ENCODE measurements around the gene CHGA. TPM values are rescaled to one million over a fixed set of nuclear protein-coding genes. Genes with fewer than 3 reads are reported as not detected.

The CHGA gene
- total RNA-seq, 1 experiment from 2014 or later, result 8.5 TPM

GRCh38 chr14:92938890-92939671 is 16.1 kb downstream of the CHGA start:
- H3K4me3 Mint-ChIP-seq, result no peak overlapping the region
- no peaks in the 10 kb centered on the region; the same call in 1 of the 2 replicates for H3K36me3 Mint-ChIP-seq
- ChIA-PET CTCF (interaction anchor here (1.6 to 2.1 kb wide), 2 partner anchors 13 to 58 kb away, joined by 5 read pairs; no protein-coding TSS in a partner anchor), POLR2A (no interaction called here)
- no peak overlapping the region for H3K27ac Mint-ChIP-seq
- TF ChIP-seq JAZF1 (CRISPR knock-in tag; IDR thresholded peaks at IDR 0.05) (no peak), ETV6 (CRISPR knock-in tag; IDR thresholded peaks at IDR 0.05) (no peak), ZNF281 (CRISPR knock-in tag; IDR thresholded peaks at IDR 0.05) (no peak), E2F1 (CRISPR knock-in tag; IDR thresholded peaks at IDR 0.05) (no peak)
- H3K4me1 Mint-ChIP-seq, result no peaks in the 10 kb centered on the region
- ATAC-seq, result no peak
- DNase-seq (ENCODE audit: low spot score), result no peak
- no peaks in the 10 kb centered on the region for H3K27me3 Mint-ChIP-seq (ENCODE audit: low read depth)
- H3K9me3 Mint-ChIP-seq, result no peaks in the 10 kb centered on the region

GRCh38 chr14:92939699-92940098 is 16.7 kb downstream of the CHGA start:
- Mint-ChIP-seq H3K4me1 (no peaks in the 10 kb centered on the region), H3K9me3 (no peaks in the 10 kb centered on the region), H3K27me3 (ENCODE audit: low read depth) (no peaks in the 10 kb centered on the region), H3K27ac (no peak overlapping the region), H3K36me3 (no peaks in the 10 kb centered on the region; the same call in 1 of the 2 replicates), H3K4me3 (no peak overlapping the region)
- no peak for DNase-seq (ENCODE audit: low spot score)
- POLR2A ChIA-PET, result no interaction called here
- TF ChIP-seq NR3C1 (CRISPR knock-in tag; conservative IDR thresholded peaks at IDR 0.05; ENCODE audit: low read depth), result no peak
- no peak for TF ChIP-seq TP53 (CRISPR knock-in tag; IDR thresholded peaks at IDR 0.05)
- no peak for TF ChIP-seq JUN (CRISPR knock-in tag; IDR thresholded peaks at IDR 0.05)
- no peak for TF ChIP-seq SOX15 (CRISPR knock-in tag; IDR thresholded peaks at IDR 0.05)
- no peak for TF ChIP-seq RORB (CRISPR knock-in tag; IDR thresholded peaks at IDR 0.05)
- no peak for TF ChIP-seq MLX (CRISPR knock-in tag; IDR thresholded peaks at IDR 0.05)
- TF ChIP-seq ATF3 (CRISPR knock-in tag; conservative IDR thresholded peaks at IDR 0.05), result no peak
- TF ChIP-seq SMAD3 (CRISPR knock-in tag; IDR thresholded peaks at IDR 0.05; ENCODE audit: borderline replicate concordance), result no peak
- no peak for TF ChIP-seq ZNF219 (CRISPR knock-in tag; IDR thresholded peaks at IDR 0.05; ENCODE audit: borderline replicate concordance)
- no peak for TF ChIP-seq ETV6 (CRISPR knock-in tag; IDR thresholded peaks at IDR 0.05)
- TF ChIP-seq ZNF317 (CRISPR knock-in tag; IDR thresholded peaks at IDR 0.05; ENCODE audit: borderline replicate concordance, low read depth), result no peak
- no peak for TF ChIP-seq IRF2 (CRISPR knock-in tag; IDR thresholded peaks at IDR 0.05; ENCODE audit: borderline replicate concordance, low read depth)
- TF ChIP-seq E2F5 (CRISPR knock-in tag; IDR thresholded peaks at IDR 0.05), result no peak
- no peak for TF ChIP-seq FOXJ3 (CRISPR knock-in tag; IDR thresholded peaks at IDR 0.05; ENCODE audit: borderline replicate concordance)
- ATAC-seq, result no peak
- CTCF ChIA-PET, result interaction anchor here (1.6 to 2.1 kb wide), 2 partner anchors 12 to 59 kb away, joined by 5 read pairs; no protein-coding TSS in a partner anchor
